Measurements from ENCODE around the gene PIGR.

PIGR gene

DNA sequence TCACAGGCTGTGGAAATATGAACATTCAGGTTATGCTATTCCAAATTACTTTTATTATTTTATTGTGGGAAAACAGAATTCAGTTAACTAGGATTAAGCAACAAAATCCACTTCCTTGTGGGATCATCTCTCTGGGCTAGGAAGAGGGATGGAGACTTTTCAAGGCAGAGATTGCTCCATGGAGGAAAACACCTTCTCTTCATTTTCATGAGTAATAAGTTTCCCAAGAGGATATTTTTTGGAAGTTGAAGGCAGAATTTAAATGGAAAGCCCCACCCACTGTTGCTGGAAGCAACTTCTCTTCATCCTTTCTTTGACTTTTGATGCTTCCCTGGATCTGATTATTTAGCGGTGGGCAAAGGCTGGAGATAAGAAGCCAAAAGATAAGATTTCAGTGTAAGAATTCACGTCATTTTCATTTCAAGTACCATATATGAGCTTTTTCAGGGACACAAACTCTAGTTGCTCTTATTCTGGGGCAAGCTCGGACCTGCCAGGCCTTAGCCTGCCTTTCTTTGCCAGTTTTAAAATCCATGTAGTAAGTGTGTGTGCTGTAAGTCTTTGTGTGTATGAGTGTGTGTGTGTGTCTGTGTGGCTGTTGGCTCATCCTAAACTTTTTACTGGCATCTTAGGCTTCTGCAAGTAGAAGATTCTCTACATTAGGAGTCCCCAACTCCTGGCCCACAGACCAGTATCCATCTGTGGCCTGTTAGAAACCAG lies 60.8 kb downstream of the PIGR start:
- DNase-seq: no peak

DNA sequence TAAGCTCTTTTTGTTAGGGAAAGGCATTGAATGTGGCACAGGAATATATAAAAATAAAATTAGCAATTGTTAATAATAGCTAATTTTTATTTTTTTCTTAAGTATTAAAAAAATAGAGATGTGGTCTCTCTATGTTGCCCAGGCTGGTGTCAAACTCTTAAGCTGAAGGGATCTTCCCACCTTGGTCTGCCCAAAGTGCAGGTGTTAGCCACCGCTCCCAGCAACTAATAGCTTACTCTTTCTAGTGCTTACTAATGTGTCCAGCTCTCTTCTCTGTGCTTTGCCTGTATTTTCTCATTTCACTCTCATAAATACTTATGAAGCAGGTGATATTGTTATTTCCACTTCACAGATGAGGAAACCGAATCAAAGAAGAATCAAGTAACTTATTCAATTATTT lies 62.4 kb downstream of the PIGR start:
- no peak for DNase-seq

DNA sequence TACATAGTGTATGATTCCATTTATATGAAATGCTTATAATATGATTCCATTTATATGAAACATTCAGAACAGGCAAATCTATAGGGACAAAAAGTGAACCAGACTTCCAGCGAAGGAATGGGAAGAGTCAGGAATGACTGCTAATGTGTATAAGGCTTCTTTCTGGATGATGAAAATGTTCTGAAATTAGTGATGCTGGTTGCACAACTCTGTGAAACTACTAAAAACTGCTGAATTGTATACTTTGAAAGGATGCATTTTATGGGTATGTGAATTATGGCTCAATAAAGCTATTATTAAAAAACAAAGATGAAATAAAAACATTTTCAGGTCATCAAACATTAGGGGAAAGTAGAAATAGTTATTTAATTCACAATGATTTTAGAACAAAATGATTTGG lies 63.1 kb downstream of the PIGR start:
- DNase-seq: no peak

DNA sequence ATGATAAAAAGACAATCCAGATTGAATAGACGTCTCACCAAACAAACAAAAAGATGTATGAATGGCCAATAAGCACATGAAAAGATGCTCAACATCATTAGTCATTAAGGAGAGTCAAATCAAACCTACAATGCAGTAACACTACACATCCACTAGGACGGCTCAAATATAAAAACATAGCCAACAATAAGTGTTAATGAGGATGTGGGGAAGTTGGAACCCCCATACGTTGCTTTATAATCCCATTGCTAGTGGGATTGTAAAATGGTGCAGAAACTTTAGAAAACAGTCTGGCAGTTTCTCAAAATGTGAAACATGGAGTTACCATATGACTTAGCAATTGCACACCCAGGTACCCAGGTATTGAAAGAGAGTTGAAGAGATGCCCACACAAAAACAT lies 63.7 kb downstream of the PIGR start:
- no peak for DNase-seq

DNA sequence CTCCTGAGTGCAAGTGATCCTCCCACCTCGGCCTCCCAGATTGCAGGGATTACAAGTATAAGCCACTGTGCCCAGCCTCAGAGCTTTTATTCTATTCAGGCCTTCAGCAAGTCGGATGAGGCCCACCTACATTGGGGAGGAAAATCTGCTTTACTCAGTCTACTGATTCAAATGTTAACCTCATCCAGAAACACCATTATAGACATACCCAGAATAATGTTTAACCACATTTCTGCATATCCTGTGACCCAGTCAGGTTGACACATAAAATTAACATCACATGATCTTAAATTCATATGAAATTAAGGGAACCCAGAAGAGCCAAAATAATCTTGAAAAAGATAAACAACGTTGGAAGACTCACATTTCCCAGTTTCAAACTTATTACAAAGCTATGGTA lies 66.0 kb downstream of the PIGR start:
- DNase-seq: no peak
